Loucy (cell line): ENCODE results near the gene KANSL3.

Experiments used
- H2AFZ ChIP-seq: fragments of 200-600 bp; sonication (generic); 2 replicates; pipeline ENCODE4 v1.6.0; 2016; ENCODE audit warnings: antibody characterized with exemption, mild to moderate bottlenecking, low read length, moderate library complexity
- H3F3A ChIP-seq: fragments of 200-600 bp; 2 replicates; pipeline ENCODE4 v1.6.0; 2016; ENCODE audit warnings: antibody characterized with exemption, low read depth, mild to moderate bottlenecking
- H3K27me3 ChIP-seq: fragments of 200-600 bp; sonication (generic); 2 replicates; pipeline ENCODE4 v1.6.1; 2014; ENCODE audit warnings: low read length, mild to moderate bottlenecking; ENCODE audit not compliant: insufficient read depth, poor library complexity, severe bottlenecking
- H3K36me3 ChIP-seq: fragments of 200-600 bp; sonication (generic); 2 replicates; pipeline ENCODE4 v1.6.1; 2016; ENCODE audit warnings: low read length; ENCODE audit not compliant: insufficient read depth
- H3K4me1 ChIP-seq: fragments of 200-600 bp; sonication (generic); 2 replicates; pipeline ENCODE4 v1.5.1; 2014; ENCODE audit warnings: low read length, mild to moderate bottlenecking; ENCODE audit not compliant: insufficient read depth, poor library complexity, severe bottlenecking
- H3K4me2 ChIP-seq: fragments of 200-600 bp; sonication (generic); 2 replicates; pipeline ENCODE4 v1.6.0; 2014; ENCODE audit warnings: antibody characterized with exemption, low read length, low read depth, mild to moderate bottlenecking; ENCODE audit not compliant: poor library complexity, severe bottlenecking
- H3K4me3 ChIP-seq: fragments of 200-600 bp; sonication (generic); 2 replicates; pipeline ENCODE4 v1.5.1; 2014; ENCODE audit warnings: low read length, mild to moderate bottlenecking, mixed read lengths; ENCODE audit not compliant: poor library complexity, severe bottlenecking
- H3K79me2 ChIP-seq: fragments of 200-600 bp; sonication (generic); 2 replicates; pipeline ENCODE4 v1.6.1; 2014; ENCODE audit warnings: low read length; ENCODE audit not compliant: insufficient read depth
- H3K9ac ChIP-seq: fragments of 200-600 bp; sonication (generic); 2 replicates; pipeline ENCODE4 v1.6.0; 2014; ENCODE audit warnings: mild to moderate bottlenecking, low read depth, low read length, moderate library complexity; ENCODE audit not compliant: poor library complexity, severe bottlenecking
- H3K9me2 ChIP-seq: fragments of 200-600 bp; sonication (generic); replicated peaks from 2 replicates; pipeline ENCODE4 v1.6.1; 2016; ENCODE audit warnings: low read depth, low read length, mixed read lengths
- H3K9me3 ChIP-seq: fragments of 200-600 bp; sonication (generic); 2 replicates; pipeline ENCODE4 v1.6.1; 2014; ENCODE audit warnings: mild to moderate bottlenecking, antibody characterized with exemption, low read length, low read depth; ENCODE audit not compliant: insufficient read depth
- H4K20me1 ChIP-seq: fragments of 200-600 bp; sonication (generic); 2 replicates; pipeline ENCODE4 v1.6.0; 2014; ENCODE audit warnings: antibody characterized with exemption, low read length, mild to moderate bottlenecking; ENCODE audit not compliant: insufficient read depth, poor library complexity, severe bottlenecking
- EZH2phosphoT487 ChIP-seq: fragments of 200-600 bp; IDR thresholded peaks from 2 replicates; pipeline ENCODE4 v1.6.1; 2018; ENCODE audit warnings: antibody characterized with exemption, mild to moderate bottlenecking, moderate library complexity, borderline replicate concordance
- TF ChIP-seq, protein P1 (sequence below): fragments of 200-600 bp; sonication (generic); conservative IDR thresholded peaks from 2 replicates; pipeline ENCODE4 v1.5.1; 2014; ENCODE audit warnings: mild to moderate bottlenecking, antibody characterized with exemption, low read length

Gene KANSL3

DNA sequence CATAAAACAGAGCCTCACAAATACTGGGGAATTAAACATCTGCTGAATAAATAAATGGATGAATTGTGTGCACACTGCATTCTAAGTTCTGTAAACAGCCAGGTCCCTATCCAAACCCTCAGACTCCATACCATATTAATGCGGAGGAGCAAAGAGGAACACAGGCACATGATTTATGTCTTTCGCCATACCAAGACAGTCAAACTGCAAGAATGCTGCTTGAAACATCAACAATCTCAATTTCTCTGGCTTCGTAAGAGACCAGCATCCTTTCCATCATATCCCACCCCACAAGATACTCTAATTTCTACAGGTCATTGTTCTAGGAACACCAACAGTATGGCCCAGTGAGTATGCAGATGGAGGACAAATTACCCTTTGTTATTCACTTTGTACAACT is 15.0 kb downstream of the KANSL3 start:
- Histone ChIP-seq H3K4me3 (no peak overlapping the region), H3K9me2 (no peaks in the 10 kb centered on the region), H3K4me1 (peaks cover 7% of the 10 kb centered on the region), H2AFZ (no peak overlapping the region), H3K9me3 (no peaks in the 10 kb centered on the region), H4K20me1 (no peaks in the 10 kb centered on the region), H3F3A (no peaks in the 10 kb centered on the region), H3K79me2 (peaks cover 7% of the 10 kb centered on the region; the same call in 1 of the 2 replicates), H3K27me3 (no peaks in the 10 kb centered on the region), H3K9ac (no peak overlapping the region), H3K4me2 (no peak overlapping the region), H3K36me3 (peaks cover 35% of the 10 kb centered on the region; the same call in 1 of the 2 replicates)
- no peak for TF ChIP-seq EZH2phosphoT487
- TF ChIP-seq, protein P1, sequence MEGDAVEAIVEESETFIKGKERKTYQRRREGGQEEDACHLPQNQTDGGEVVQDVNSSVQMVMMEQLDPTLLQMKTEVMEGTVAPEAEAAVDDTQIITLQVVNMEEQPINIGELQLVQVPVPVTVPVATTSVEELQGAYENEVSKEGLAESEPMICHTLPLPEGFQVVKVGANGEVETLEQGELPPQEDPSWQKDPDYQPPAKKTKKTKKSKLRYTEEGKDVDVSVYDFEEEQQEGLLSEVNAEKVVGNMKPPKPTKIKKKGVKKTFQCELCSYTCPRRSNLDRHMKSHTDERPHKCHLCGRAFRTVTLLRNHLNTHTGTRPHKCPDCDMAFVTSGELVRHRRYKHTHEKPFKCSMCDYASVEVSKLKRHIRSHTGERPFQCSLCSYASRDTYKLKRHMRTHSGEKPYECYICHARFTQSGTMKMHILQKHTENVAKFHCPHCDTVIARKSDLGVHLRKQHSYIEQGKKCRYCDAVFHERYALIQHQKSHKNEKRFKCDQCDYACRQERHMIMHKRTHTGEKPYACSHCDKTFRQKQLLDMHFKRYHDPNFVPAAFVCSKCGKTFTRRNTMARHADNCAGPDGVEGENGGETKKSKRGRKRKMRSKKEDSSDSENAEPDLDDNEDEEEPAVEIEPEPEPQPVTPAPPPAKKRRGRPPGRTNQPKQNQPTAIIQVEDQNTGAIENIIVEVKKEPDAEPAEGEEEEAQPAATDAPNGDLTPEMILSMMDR = no peak

DNA sequence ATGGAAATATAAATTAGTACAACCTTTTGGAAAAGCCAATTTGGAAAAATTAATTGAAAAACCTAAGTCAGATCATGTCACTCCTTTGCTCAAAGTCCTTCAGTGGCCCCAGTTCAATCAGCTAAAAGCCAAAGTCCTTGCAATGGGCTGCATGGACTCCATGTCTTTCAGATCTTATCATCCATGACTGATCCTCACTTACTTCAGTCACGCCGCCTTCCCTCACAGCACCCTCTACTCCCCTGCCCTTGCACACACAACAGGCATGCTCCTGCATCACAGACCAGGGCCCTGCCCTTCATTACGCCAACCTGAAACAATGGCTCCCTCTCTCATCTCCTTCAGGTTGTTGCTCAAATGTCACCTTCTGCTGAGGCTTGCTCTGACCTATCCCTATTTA is 15.6 kb downstream of the KANSL3 start:
- Histone ChIP-seq H3K4me2 (no peak overlapping the region), H4K20me1 (no peaks in the 10 kb centered on the region), H3K9ac (no peak overlapping the region), H3K4me1 (peaks cover 7% of the 10 kb centered on the region), H3F3A (no peaks in the 10 kb centered on the region), H3K27me3 (no peaks in the 10 kb centered on the region), H2AFZ (no peak overlapping the region), H3K9me2 (no peaks in the 10 kb centered on the region), H3K4me3 (no peak overlapping the region), H3K9me3 (no peaks in the 10 kb centered on the region), H3K36me3 (peaks cover 29% of the 10 kb centered on the region; the same call in 1 of the 2 replicates), H3K79me2 (peaks cover 7% of the 10 kb centered on the region; the same call in 1 of the 2 replicates)
- TF ChIP-seq, protein P1 = no peak
- TF ChIP-seq EZH2phosphoT487 = no peak

DNA sequence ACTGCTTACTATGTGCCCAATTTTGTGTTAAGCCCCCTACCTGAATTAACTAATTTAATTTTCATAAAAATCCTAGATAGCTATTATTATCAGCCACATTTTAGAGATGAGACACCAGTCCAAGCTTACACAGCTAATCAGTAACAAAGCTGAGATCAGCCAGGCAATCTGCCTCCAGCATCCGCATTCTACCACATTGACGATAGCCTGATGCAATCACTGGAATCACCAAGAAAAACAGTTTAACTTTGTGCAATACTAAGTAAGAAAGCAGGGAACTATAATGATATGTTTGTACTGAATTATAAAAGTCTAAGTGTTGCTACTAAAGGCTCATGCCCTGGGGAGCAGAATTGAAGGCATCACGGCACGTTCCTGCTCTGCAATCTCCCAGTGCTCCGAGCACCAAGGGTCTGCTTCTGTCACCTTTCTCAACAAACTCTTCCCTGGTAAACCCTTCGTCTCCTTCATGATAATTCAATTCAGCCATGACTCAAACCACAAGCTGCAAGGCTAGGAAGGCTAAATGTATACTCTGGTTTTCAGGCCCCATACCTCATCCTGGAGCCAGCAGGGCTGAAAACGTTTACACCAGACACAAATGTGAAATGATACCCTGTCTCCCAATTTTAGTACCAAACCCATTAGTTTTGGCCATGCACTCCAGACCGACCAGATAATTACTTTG is 19.4 kb downstream of the KANSL3 start:
- H2AFZ ChIP-seq = no peak overlapping the region
- peaks cover 12% of the 10 kb centered on the region for H3K4me1 ChIP-seq
- H3F3A ChIP-seq = no peaks in the 10 kb centered on the region; the same call in 1 of the 2 replicates
- no peaks in the 10 kb centered on the region for H3K27me3 ChIP-seq
- H3K9me2 ChIP-seq = no peaks in the 10 kb centered on the region
- TF ChIP-seq, protein P1 = no peak
- TF ChIP-seq EZH2phosphoT487 = no peak
- H4K20me1 ChIP-seq = peaks cover 4% of the 10 kb centered on the region
- no peaks in the 10 kb centered on the region for H3K9me3 ChIP-seq
- H3K4me2 ChIP-seq = no peak overlapping the region
- H3K79me2 ChIP-seq = no peaks in the 10 kb centered on the region
- no peak overlapping the region for H3K4me3 ChIP-seq
- no peak overlapping the region for H3K9ac ChIP-seq
- H3K36me3 ChIP-seq = peaks cover 39% of the 10 kb centered on the region
